ENCODE data around the gene RUNDC3A. TPM values are rescaled to one million over a fixed set of nuclear protein-coding genes. Genes with fewer than 3 reads are reported as not detected.
"Not testable (repeated sequence)": the region's sequence is repeated elsewhere in the genome, so short reads cannot be mapped to it uniquely, and the experiment has no call there.

The RUNDC3A gene
- polyA plus RNA-seq, 1 experiment = 0.58 TPM

- peak overlapping the region; percentile 87 for H3K4me3 ChIP-seq (ENCODE audit: low read depth, low read length)
- H3K27me3 ChIP-seq (ENCODE audit: control insufficient read depth, insufficient read depth, low read length) = no peaks in the 10 kb centered on the region
- peaks cover 7% of the 10 kb centered on the region for H3K36me3 ChIP-seq (ENCODE audit: control insufficient read depth, insufficient read depth, low read length)
- POLR2A ChIA-PET = interaction anchor here (0.5 kb wide), 1 partner anchor 158 kb away, joined by 5 read pairs; no protein-coding TSS in a partner anchor
- DNase-seq (ENCODE audit: low read depth) = no peak
- peak; percentile 64 for TF ChIP-seq CTCF (IDR thresholded peaks at IDR 0.05; ENCODE audit: insufficient read depth, low read depth, low read length)
- CTCF ChIA-PET = interaction anchor here (0.5 to 3.3 kb wide), 24 partner anchors 9 to 276 kb away, joined by 3 to 28 read pairs (median 4); partner anchors contain the start of genes FAM171A2, HDAC5 and UBTF
Measured at GRCh38 chr17:44345454-44346026, 37.1 kb downstream of the RUNDC3A start.

DNA sequence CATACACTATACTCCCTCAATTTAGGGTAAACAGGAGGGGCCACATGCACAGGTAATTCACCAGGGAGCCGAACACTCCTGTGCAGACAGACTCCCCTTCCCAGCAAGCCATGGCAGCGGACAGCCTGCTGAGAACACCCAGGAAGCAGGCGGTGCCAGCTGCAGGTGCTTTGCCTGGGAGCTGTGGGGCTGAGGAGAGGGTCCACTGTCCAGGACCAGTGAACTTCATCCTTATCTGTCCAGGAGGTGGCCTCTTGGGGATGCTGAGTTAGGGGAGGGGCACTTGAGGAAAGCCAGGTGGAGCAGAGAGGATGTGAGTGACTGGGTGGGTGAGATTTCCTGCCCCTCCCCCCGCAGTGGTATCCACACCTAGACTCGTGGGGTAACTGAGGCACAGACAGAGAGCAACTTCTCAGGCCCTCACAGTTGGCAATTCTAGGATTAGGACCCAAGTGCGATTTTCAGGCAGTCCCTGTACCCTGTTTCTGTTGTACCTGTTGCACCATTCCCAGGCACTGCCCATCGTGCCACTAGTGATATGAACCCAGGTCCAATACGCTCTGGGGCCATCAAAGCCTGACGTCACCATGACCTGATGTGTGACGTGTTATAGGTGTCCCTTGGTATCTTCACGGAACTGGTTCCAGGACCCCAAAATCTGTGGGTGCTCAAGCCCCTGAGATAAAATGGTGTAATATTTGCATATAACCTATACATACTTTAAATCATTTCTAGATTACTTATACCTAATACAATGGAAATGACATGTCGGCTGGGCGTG is 37.9 kb downstream of the RUNDC3A start:
- DNase-seq (ENCODE audit: low read depth) = no peak
- H3K27me3 ChIP-seq (ENCODE audit: control insufficient read depth, insufficient read depth, low read length) = no peaks in the 10 kb centered on the region
- no peak for TF ChIP-seq CTCF (IDR thresholded peaks at IDR 0.05; ENCODE audit: insufficient read depth, low read depth, low read length)
- H3K4me3 ChIP-seq (ENCODE audit: low read depth, low read length) = peak overlapping the region; percentile 87
- peaks cover 12% of the 10 kb centered on the region for H3K36me3 ChIP-seq (ENCODE audit: control insufficient read depth, insufficient read depth, low read length)
- ChIA-PET POLR2A (interaction anchor here (0.5 kb wide), 1 partner anchor 157 kb away, joined by 5 read pairs; no protein-coding TSS in a partner anchor), CTCF (interaction anchor here (0.7 to 3.3 kb wide), 18 partner anchors 9 to 223 kb away, joined by 3 to 28 read pairs (median 4); partner anchors contain the start of genes FAM171A2, HDAC5 and UBTF)

GRCh38 chr17:44347206-44348055 is 39.0 kb downstream of the RUNDC3A start:
- H3K27me3 ChIP-seq (ENCODE audit: control insufficient read depth, insufficient read depth, low read length); POLR2A ChIA-PET; DNase-seq (ENCODE audit: low read depth); H3K4me3 ChIP-seq (ENCODE audit: low read depth, low read length): not testable (repeated sequence)
- H3K36me3 ChIP-seq (ENCODE audit: control insufficient read depth, insufficient read depth, low read length) = peaks cover 18% of the 10 kb centered on the region
- CTCF ChIA-PET = interaction anchor here (0.6 to 7.1 kb wide), 8 partner anchors 14 to 176 kb away, joined by 3 to 69 read pairs (median 4); partner anchors contain the start of gene FAM171A2

DNA sequence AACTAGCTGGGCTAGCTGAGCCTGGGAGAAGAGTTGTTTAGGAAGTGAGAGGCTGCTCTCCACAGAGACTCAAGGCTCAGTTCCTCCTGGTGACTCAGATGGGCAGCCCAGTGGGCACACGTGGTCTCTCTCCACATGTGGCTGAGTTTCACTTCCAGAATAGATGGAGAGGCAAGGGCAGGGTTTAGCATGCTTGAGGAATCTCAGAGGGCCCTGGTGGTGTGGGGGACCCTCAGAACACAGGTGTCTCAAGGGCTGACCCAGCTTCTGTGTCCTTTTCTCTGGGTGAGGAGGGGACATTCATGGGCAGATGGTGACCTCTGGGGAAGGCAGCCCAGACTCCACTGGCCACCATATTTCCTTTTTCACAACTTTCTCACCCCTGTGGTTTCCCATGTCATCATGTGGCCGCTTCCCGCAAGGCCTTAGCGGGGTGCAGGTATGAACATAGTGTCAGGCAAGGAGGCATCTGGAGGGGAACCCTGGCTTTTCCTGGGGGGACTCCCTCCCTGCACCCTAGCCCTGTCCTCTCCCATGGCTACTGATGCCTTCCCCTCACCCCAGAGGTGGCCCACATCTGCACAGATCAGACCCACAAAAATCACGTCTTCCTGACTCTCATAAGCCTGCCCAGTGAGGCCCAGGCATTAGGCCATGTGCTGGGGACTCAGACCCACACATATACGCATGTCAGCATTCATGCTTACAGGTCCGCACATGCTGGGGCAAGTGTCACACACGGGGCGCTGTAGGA is 40.0 kb downstream of the RUNDC3A start:
- Histone ChIP-seq H3K27me3 (ENCODE audit: control insufficient read depth, insufficient read depth, low read length) (no peaks in the 10 kb centered on the region), H3K36me3 (ENCODE audit: control insufficient read depth, insufficient read depth, low read length) (peaks cover 22% of the 10 kb centered on the region), H3K4me3 (ENCODE audit: low read depth, low read length) (no peak overlapping the region)
- CTCF ChIA-PET = interaction anchor here (0.8 to 7.1 kb wide), 8 partner anchors 13 to 175 kb away, joined by 3 to 69 read pairs (median 4); partner anchors contain the start of gene FAM171A2
- no peak for TF ChIP-seq CTCF (IDR thresholded peaks at IDR 0.05; ENCODE audit: insufficient read depth, low read depth, low read length)
- no peak for DNase-seq (ENCODE audit: low read depth)
- POLR2A ChIA-PET = no interaction called here

DNA sequence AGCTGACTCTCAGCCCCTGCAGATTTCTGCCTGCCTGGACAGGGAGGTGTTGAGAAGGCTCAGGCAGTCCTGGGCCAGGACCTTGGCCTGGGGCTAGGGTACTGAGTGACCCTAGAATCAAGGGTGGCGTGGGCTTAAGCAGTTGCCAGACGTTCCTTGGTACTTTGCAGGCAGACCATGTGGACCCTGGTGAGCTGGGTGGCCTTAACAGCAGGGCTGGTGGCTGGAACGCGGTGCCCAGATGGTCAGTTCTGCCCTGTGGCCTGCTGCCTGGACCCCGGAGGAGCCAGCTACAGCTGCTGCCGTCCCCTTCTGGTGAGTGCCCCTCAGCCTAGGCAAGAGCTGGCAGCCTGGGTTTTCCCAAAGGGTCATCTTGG is 40.6 kb downstream of the RUNDC3A start:
- no peaks in the 10 kb centered on the region for H3K27me3 ChIP-seq (ENCODE audit: control insufficient read depth, insufficient read depth, low read length)
- ChIA-PET CTCF (interaction anchor here (1.2 to 7.1 kb wide), 4 partner anchors 12 to 306 kb away, joined by 3 to 69 read pairs (median 4); partner anchors contain the start of gene FAM171A2), POLR2A (no interaction called here)
- no peak for DNase-seq (ENCODE audit: low read depth)
- TF ChIP-seq CTCF (IDR thresholded peaks at IDR 0.05; ENCODE audit: insufficient read depth, low read depth, low read length) = no peak
- no peak overlapping the region for H3K4me3 ChIP-seq (ENCODE audit: low read depth, low read length)
- H3K36me3 ChIP-seq (ENCODE audit: control insufficient read depth, insufficient read depth, low read length) = peaks cover 22% of the 10 kb centered on the region

Measured in BJ (cell line).